Neural progenitor cell (in vitro differentiated cells): Measurements from ENCODE around the gene ZBTB7A. TPM values are rescaled to one million over a fixed set of nuclear protein-coding genes. Genes with fewer than 3 reads are reported as not detected.

Experiments
- DNase-seq: peaks from one replicate; pipeline ENCODE4 v3.0.0-alpha.2; 2016; ENCODE audit warnings: low spot score
- H2AFZ ChIP-seq: fragments of 200-600 bp; sonication (generic); replicated peaks from 2 replicates; pipeline ENCODE4 v1.6.1; 2016; ENCODE audit warnings: antibody characterized with exemption
- H3F3A ChIP-seq: fragments of 200-600 bp; sonication (generic); 2 replicates; pipeline ENCODE4 v1.6.1; 2016; ENCODE audit warnings: antibody characterized with exemption, low read depth
- H3K27ac ChIP-seq: fragments of 200-600 bp; sonication (generic); 2 replicates; pipeline ENCODE4 v1.5.1; 2016; ENCODE audit warnings: mild to moderate bottlenecking
- H3K27me3 ChIP-seq: fragments of 200-600 bp; sonication (generic); 2 replicates; pipeline ENCODE4 v1.6.1; 2016; ENCODE audit warnings: mild to moderate bottlenecking, moderate library complexity
- H3K36me3 ChIP-seq: fragments of 200-600 bp; sonication (generic); 2 replicates; pipeline ENCODE4 v1.5.1; 2016
- H3K4me1 ChIP-seq: fragments of 200-600 bp; sonication (generic); 2 replicates; pipeline ENCODE4 v1.6.1; 2016; ENCODE audit warnings: mixed run types
- H3K4me2 ChIP-seq: fragments of 200-600 bp; sonication (generic); 2 replicates; pipeline ENCODE4 v1.6.1; 2016
- H3K4me3 ChIP-seq: fragments of 200-600 bp; sonication (generic); 2 replicates; pipeline ENCODE4 v1.5.1; 2016
- H3K79me2 ChIP-seq: fragments of 200-600 bp; sonication (generic); 2 replicates; pipeline ENCODE4 v1.6.1; 2016; ENCODE audit warnings: low read depth
- H3K9ac ChIP-seq: fragments of 200-600 bp; sonication (generic); 2 replicates; pipeline ENCODE4 v1.6.1; 2016
- H3K9me3 ChIP-seq: fragments of 200-600 bp; sonication (generic); 2 replicates; pipeline ENCODE4 v1.5.1; 2016; ENCODE audit warnings: low read depth
- H4K20me1 ChIP-seq: fragments of 200-600 bp; sonication (generic); 2 replicates; pipeline ENCODE4 v1.6.1; 2016; ENCODE audit warnings: low read depth
- H3K27ac Mint-ChIP-seq: 3 replicates; pipeline ENCODE4 v1.8.0; 2021; ENCODE audit warnings: mixed read lengths
- H3K27me3 Mint-ChIP-seq: 2 replicates; pipeline ENCODE4 v1.8.0; 2022; ENCODE audit warnings: low read depth, mild to moderate bottlenecking, inconsistent platforms, moderate library complexity, mixed read lengths; ENCODE audit not compliant: insufficient read depth
- H3K36me3 Mint-ChIP-seq: 3 replicates; pipeline ENCODE4 v1.8.0; 2021; ENCODE audit warnings: mixed read lengths
- H3K4me1 Mint-ChIP-seq: 3 replicates; pipeline ENCODE4 v1.8.0; 2021; ENCODE audit warnings: mixed read lengths
- H3K4me3 Mint-ChIP-seq: 3 replicates; pipeline ENCODE4 v1.8.0; 2021; ENCODE audit warnings: mild to moderate bottlenecking, moderate library complexity, mixed read lengths
- H3K9me3 Mint-ChIP-seq: 3 replicates; pipeline ENCODE4 v1.8.0; 2020; ENCODE audit warnings: mixed read lengths
- EZH2 ChIP-seq: fragments of 200-600 bp; sonication (generic); IDR thresholded peaks from 2 replicates; pipeline ENCODE4 v1.6.1; 2017; ENCODE audit warnings: antibody characterized with exemption, mild to moderate bottlenecking, moderate library complexity
- EZH2phosphoT487 ChIP-seq: fragments of 200-600 bp; sonication (generic); IDR thresholded peaks from 2 replicates; pipeline ENCODE4 v1.6.1; 2017; ENCODE audit warnings: antibody characterized with exemption
- total RNA-seq: library from RNA; depleted of rRNA; stranded (reverse); fragments of >200 nt; gene quantifications from 2 replicates; pipeline ENCODE4 v1.2.3, GENCODE V29; 2015; ENCODE audit warnings: low replicate concordance
- TF ChIP-seq, protein P1 (sequence below): fragments of 200-600 bp; sonication (generic); IDR thresholded peaks from 2 replicates; pipeline ENCODE4 v1.5.1; 2017; ENCODE audit warnings: antibody characterized with exemption, mild to moderate bottlenecking

The ZBTB7A gene
- total RNA-seq, 1 donor from 2014 or later = 4.0 TPM

DNA sequence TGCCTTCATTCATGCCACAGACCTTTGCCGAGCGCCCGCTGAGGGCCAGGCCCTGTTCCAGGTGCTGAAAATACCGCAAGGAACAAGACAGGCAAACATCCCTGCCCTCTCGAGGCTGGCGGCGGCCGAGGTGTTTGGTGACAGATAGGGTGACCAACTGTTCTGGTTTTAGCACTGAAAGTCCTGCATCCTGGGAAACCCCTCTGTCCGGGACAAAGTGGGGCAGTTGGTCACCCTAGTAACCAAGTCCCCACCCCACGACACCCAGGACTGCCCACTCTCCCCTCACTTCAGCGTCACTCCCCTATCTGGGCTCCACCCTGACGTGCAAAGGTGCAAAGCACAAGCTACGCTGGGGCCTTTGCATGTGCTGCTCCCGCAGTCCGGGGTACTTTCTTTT, 17.3 kb downstream of the ZBTB7A start:
- H3K27ac Mint-ChIP-seq = no peak overlapping the region
- no peak overlapping the region for H3K27ac ChIP-seq
- peaks cover 49% of the 10 kb centered on the region for H4K20me1 ChIP-seq
- H3K9ac ChIP-seq = no peak overlapping the region
- no peaks in the 10 kb centered on the region for H3K27me3 ChIP-seq
- H3K4me1 ChIP-seq = peaks cover 4% of the 10 kb centered on the region
- H3K4me3 Mint-ChIP-seq = no peak overlapping the region
- TF ChIP-seq EZH2phosphoT487 (no peak), EZH2 (no peak)
- TF ChIP-seq, protein P1, sequence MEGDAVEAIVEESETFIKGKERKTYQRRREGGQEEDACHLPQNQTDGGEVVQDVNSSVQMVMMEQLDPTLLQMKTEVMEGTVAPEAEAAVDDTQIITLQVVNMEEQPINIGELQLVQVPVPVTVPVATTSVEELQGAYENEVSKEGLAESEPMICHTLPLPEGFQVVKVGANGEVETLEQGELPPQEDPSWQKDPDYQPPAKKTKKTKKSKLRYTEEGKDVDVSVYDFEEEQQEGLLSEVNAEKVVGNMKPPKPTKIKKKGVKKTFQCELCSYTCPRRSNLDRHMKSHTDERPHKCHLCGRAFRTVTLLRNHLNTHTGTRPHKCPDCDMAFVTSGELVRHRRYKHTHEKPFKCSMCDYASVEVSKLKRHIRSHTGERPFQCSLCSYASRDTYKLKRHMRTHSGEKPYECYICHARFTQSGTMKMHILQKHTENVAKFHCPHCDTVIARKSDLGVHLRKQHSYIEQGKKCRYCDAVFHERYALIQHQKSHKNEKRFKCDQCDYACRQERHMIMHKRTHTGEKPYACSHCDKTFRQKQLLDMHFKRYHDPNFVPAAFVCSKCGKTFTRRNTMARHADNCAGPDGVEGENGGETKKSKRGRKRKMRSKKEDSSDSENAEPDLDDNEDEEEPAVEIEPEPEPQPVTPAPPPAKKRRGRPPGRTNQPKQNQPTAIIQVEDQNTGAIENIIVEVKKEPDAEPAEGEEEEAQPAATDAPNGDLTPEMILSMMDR = no peak
- peaks cover 26% of the 10 kb centered on the region for H3K79me2 ChIP-seq
- no peak for DNase-seq
- no peaks in the 10 kb centered on the region for H3K36me3 ChIP-seq
- H3F3A ChIP-seq = no peaks in the 10 kb centered on the region
- H3K9me3 Mint-ChIP-seq = no peaks in the 10 kb centered on the region
- H3K4me3 ChIP-seq = no peak overlapping the region
- H3K9me3 ChIP-seq = no peaks in the 10 kb centered on the region
- H2AFZ ChIP-seq = no peak overlapping the region
- no peaks in the 10 kb centered on the region for H3K27me3 Mint-ChIP-seq
- peaks cover 16% of the 10 kb centered on the region for H3K36me3 Mint-ChIP-seq
- H3K4me1 Mint-ChIP-seq = peaks cover 11% of the 10 kb centered on the region
- H3K4me2 ChIP-seq = no peak overlapping the region

DNA sequence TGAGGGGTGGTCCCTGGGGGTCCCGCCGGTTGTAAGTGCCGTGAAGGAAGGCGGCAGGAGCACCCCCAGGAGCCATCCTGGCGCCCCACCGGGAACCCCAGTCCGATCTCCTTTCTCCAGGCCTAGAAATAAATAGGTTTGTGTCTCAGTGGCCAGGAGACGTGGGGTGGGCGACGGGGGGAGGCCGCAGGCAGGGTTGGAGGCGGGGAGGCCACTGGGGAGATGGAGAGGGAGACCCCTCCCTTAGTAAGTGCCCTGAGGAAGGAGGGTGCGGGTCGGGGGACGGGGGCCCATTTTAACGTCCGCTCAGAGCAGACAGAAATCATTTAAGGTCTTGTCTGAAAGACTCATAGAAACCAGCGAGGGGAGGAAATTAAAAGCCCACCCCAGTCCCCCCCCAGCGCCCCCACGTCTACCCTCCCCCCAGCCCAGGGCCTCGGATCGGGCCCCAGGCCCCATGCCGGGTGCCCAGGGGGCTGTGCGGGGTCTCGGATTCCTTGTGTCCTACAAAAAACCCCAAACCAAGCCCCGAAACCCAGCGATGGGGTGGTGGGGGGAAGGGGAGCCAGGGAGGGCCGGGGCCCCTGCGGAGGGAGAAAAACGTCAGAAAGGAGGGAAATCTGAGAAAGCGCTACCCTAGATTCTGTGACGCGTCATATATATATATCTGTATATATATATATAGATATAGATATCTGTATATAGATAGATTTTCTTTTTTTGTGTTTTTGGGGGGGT, 19.6 kb downstream of the ZBTB7A start:
- H3K4me3 ChIP-seq = no peak overlapping the region
- H4K20me1 ChIP-seq = peaks cover 40% of the 10 kb centered on the region
- H3F3A ChIP-seq = peaks cover 6% of the 10 kb centered on the region
- Mint-ChIP-seq H3K27ac (no peak overlapping the region), H3K9me3 (no peaks in the 10 kb centered on the region), H3K4me1 (peaks cover 3% of the 10 kb centered on the region), H3K36me3 (peaks cover 9% of the 10 kb centered on the region), H3K27me3 (no peaks in the 10 kb centered on the region), H3K4me3 (no peak overlapping the region)
- no peaks in the 10 kb centered on the region for H3K36me3 ChIP-seq
- H3K9ac ChIP-seq = no peak overlapping the region
- peaks cover 26% of the 10 kb centered on the region for H3K79me2 ChIP-seq
- H3K27me3 ChIP-seq = no peaks in the 10 kb centered on the region
- no peak overlapping the region for H3K27ac ChIP-seq
- H2AFZ ChIP-seq = no peak overlapping the region
- peaks cover 4% of the 10 kb centered on the region for H3K4me1 ChIP-seq
- TF ChIP-seq, protein P1 = no peak
- TF ChIP-seq EZH2 (no peak), EZH2phosphoT487 (no peak)
- H3K9me3 ChIP-seq = no peaks in the 10 kb centered on the region
- no peak for DNase-seq
- no peak overlapping the region for H3K4me2 ChIP-seq

DNA sequence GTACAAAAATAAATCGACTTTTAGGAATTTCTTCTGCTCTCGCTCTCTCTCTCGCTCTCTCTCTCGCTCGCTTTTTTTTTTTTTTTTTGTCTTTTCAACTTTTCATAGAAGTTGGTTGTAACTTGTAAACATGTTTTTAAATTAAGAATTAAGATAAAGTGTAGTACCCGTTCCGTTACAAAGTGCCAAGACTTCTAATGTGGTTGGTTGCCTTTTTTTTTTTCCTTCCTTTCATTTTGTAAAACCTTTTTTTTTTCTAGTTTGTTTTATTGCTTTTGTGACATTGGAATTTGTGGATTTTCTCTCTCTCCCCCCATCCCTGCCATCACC, 20.4 kb downstream of the ZBTB7A start:
- Histone ChIP-seq H4K20me1 (peaks cover 32% of the 10 kb centered on the region), H2AFZ (no peak overlapping the region), H3K36me3 (no peaks in the 10 kb centered on the region)

More for the DNA sequence above, 20.4 kb downstream of the ZBTB7A start:
- no peak overlapping the region for H3K27ac Mint-ChIP-seq
- Histone ChIP-seq H3K9ac (no peak overlapping the region), H3K27ac (no peak overlapping the region), H3K9me3 (no peaks in the 10 kb centered on the region), H3K4me3 (no peak overlapping the region), H3F3A (peaks cover 6% of the 10 kb centered on the region), H3K4me2 (no peak overlapping the region), H3K27me3 (no peaks in the 10 kb centered on the region), H3K4me1 (peaks cover 4% of the 10 kb centered on the region), H3K79me2 (peaks cover 22% of the 10 kb centered on the region)
- no peak for TF ChIP-seq EZH2
- TF ChIP-seq, protein P1 = no peak
- no peak for TF ChIP-seq EZH2phosphoT487
- no peaks in the 10 kb centered on the region for H3K9me3 Mint-ChIP-seq
- DNase-seq = no peak
- peaks cover 8% of the 10 kb centered on the region for H3K36me3 Mint-ChIP-seq
- H3K27me3 Mint-ChIP-seq = no peaks in the 10 kb centered on the region
- H3K4me1 Mint-ChIP-seq = peaks cover 3% of the 10 kb centered on the region
- H3K4me3 Mint-ChIP-seq = no peak overlapping the region
